ENCODE results near the gene DISC1.

Gene DISC1

DNA sequence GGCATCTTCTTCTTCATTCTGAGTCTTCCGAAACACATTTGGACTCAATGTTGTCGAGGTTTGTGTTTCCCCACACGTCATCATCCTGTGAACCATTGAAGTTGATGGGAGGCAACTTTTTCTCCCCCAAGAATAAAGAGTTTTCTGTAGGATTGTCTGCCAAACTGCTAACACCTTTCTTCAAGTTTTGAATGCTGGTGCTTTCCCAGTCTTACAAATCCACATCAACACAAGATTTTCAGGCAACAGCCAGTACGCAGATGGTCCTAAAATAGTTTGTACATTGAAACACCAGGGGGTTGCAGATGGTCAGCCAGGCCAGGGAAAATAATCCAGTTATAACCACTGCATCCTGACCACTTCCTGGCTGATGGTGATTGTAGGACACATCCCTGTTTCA lies 187.9 kb downstream of the DISC1 start:
- no peak for DNase-seq (ENCODE audit: low spot score)

DNA sequence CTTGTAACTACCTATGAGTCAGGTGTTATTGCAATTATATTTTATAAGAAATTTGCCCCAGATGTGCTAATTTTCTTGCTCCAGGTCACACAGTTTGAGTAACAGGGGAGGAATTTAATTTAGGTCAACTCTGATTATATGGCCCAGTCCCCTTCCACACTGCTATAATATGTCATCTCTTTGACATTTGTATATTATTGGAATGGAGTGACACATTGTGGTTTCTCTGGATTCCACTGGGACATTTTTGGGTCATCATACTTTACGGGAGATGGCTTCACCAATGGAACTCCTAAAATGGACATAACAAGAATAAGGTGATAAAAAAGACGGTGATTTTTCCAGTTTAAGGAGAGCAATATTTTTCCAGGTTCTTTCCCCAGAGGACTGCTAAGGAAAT lies 191.2 kb downstream of the DISC1 start:
- no peak for DNase-seq (ENCODE audit: low spot score)

DNA sequence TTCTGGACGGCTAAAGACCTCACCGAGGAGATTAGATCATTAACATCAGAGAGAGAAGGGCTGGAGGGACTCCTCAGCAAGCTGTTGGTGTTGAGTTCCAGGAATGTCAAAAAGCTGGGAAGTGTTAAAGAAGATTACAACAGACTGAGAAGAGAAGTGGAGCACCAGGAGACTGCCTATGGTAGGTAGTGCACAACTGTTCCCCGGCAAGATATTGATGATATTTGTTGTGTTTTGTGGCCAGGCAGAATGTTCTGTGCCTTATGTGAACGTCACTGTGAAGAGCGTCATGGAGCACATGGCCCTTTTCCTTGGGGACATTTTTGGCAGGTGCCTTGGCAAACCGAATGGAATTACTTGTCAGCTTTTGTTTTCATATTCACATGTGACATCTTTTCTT lies 191.7 kb downstream of the DISC1 start:
- DNase-seq (ENCODE audit: low spot score) = no peak

DNA sequence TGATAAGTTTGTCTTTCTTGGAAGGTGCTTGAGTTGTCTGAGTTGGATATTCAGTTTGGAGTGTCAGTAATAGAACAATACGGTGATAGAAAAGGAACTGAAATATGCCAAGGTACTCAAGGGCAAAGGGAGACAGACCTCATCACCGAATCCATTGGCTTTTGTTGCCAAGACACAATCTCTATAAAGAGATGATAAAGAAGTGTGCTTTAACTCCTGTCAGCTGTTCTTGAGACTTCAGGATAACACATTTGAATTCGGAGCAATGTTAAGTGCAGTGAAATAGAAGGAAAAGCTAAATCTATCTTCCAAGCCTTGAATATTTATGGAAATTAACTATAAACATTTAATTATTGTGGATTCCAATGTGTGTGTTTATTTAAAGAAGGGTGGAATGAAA lies 194.7 kb downstream of the DISC1 start:
- no peak for DNase-seq (ENCODE audit: low spot score)

DNA sequence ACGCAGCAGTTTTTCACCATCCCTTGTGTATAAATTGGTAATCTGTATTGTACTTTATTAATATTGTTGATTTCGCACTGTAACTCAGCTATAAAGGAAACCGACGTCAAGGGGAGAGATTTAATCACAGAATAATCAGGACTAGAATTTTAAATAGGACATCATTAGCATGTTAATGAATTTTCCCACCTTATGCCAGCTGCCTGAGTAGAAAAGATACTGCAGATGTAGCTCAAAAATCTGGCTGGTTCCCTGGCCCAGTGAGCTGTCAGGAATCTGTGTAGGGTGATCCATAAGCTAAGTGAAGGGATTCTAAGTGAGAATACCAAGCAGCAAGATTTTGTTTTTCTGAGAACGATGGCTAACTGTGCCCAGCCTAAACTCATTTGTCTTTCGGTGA lies 195.5 kb downstream of the DISC1 start:
- no peak for DNase-seq (ENCODE audit: low spot score)

DNA sequence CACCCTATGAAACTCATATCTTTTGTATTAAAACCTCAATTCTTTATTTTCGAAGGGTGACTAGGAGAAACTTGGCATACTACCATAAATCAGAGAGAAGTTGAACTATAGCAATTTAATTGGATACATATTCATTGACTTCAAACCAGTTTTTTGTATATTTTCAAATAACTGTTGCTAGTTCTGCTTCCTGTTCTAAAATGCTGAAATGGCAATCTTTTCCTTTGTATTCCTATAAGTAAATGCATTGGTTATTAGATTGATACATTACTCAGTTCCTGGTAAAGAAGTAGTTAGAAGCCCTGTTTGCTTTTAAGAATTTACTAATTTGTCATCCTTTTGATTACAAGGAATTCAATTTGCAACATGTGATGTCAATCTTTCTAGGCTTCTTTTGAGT lies 200.0 kb downstream of the DISC1 start:
- no peak for DNase-seq (ENCODE audit: low spot score)

DNA sequence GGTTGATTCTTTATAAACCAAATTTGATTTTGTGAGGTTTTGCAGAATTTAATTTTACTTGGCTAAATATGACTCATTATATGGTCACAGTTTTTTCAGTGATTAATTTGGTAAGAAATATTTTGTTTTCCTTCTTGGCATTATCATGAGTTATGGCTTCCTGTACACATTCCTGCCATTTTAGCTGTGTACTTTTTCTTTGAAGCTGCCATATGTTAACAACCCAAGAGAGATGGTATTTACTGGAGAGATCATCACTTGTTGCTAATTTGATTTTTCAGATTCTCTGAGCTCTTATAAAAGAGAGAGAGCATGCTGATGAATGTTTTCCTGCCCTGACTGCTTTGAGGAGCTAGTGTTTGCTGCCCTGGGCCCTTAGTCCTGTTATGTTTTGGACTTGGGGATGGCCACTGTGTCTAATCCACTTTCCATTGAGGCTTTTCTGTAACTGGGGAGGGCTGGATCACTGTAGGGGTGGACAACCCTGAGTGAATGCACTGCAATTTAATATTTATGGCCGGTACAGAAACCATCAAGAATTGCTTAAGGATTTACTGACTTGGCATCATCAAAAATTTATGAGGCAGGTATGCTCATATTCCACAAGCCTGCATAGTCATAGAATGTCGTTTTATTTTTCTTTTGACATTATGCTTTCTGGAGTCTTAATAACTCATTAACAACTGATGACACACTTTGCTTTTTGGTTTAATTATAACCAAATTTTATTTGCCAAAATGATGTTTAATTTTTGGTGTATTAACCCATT lies 200.9 kb downstream of the DISC1 start:
- no peak for DNase-seq (ENCODE audit: low spot score)

DNA sequence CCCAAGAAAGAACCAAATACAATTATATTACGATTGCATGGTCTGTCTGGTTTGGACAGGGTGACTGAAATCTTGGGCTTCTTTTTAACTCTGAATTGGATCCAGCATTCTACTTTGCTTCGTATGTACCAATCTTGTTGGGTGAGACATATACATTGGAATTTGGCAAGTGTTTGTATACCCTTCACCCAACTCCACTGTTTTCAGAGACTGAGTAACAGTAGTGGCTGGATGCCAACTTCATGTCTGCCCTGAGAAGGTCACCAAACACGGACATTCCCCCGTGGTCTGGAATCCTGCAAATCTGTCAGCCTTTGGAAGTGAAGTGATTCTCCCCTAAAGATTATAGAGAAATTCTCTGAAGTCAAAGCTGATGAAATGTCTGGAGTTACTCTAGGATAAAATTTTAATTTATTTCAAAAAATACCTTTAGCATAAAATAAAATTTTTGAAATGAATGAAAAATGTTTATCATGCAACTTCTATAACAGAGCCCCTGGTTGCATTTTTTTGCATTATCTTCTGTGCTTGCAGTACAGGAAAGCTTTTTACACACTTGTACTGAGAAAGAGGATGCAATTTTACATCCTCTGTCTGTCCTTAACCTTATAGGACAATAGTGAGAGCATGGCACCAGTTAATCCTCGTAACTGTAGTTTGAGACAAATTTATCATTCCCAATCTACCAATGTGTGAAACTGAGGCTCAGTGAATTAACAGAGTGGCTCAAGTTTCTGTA lies 201.8 kb downstream of the DISC1 start:
- no peak for DNase-seq (ENCODE audit: low spot score)

DNA sequence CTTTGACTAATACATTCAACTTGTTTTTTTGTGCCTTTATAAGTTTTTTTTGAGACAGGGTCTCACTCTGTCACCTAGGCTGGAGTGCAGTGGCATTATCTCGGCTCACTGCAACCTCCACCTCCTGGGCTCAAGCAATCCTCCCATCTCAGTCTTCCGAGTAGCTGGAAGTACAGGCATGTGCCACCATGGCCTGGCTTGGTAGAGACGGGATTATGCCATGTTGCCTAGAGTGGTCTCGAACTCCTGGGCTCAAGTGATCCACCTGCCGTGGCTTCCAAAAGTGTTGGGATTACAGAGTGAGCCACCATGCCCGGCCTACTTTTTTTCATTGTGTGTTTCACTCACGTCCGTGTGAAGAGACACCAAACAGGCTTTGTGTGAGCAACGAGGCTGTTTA lies 202.7 kb downstream of the DISC1 start:
- DNase-seq (ENCODE audit: low spot score) = no peak

DNA sequence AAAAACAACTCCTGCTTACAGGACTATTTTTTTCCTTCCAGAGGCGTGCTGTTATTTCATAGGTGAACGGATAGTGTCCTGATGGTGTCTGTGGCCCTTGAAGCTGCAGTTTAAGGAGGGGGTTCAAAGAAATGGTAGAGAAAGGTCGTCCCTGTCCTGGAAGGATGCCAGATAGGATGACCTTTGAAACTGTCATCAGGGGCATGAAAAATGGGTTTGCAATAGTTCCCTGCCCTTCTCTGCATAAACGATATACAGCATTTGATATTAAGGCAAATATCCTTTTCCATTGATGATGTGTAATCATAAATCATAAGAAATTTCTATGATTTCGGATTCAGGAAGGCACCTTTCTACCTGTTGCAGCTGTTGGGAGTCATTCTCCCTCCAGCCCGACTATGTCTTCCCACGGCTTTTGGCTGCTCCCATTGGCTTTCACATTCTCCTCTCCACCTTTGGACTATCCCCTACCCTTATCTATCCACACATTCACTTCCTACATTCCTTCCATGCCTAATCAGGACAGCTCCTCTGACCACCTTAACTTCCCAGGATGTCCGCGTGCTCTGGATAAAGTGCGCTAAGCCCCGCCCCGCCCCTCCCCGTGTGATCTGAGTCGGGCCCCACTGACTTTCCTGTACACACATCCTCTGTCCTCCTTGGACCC lies 209.8 kb downstream of the DISC1 start:
- DNase-seq (ENCODE audit: low spot score) = no peak

DNA sequence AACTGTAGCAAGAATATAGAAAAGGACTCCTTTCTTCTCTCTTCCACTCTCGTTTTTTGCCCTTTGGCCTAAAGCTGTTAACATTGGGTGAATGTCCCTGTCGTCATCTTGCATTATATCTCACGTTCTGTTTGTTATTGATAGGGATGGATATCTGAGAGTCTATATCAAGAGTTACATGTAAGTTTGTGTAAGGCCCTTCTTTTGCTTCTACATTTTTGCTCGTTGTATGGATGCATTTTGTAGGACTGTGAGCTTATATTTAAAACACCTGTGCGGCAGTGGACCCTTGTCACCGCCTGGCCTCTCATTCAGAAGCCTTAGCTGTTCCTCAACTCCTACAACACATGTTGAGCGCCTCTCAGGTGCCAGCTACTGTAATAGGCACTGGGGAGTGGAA lies 211.9 kb downstream of the DISC1 start:
- no peak for DNase-seq (ENCODE audit: low spot score)

DNA sequence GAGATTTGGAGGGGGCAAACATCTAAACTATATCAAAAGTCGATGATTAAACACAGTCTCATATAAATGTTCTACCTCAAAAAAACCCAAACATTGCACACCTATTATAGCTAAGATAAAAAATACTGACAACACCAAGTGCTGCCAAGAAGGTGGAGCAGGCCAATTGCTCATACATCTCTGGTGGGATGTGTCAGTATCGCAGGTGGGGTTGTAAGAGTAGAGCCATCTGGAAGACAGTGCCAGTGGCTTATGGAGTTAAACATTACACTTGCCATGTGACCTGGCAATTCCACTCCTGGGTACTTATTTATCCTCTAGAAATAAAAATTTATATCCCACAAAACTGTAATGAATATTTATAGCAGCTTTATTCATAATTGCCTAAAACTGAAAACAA lies 213.4 kb downstream of the DISC1 start:
- no peak for DNase-seq (ENCODE audit: low spot score)

DNA sequence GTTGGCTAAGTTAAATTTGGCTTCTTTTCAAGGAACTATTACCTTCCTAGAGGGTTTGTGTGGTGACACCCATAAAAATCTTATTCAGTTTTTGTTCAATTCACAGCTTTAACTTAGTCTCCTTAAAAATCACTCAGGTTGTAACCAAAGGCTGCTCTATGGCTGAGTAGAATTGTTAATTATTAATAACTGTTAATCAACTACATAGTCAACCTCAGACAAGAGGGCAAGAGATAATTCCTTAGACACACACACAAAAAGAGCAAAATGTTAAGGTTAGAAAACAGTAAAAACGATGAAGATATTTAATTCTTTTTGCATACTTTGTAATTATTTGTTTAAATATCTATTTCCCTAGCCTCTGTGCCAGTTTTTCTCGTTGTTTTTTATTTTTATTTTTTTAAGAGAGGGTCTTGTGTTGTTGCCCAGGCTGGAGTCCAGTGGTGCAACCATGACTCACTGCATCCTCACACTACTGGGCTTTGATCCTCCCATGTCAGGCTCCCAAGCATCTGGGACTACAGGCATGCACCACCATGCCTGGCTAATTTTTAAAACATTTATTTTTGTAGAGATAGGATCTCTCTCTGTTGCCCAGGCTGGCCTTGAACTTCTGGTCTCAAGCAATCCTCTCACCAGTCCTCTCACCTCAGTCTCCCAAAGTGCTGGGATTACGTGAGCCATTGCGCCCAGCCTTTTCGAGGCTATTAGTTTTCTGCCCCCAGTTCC lies 215.2 kb downstream of the DISC1 start:
- DNase-seq (ENCODE audit: low spot score) = no peak

DNA sequence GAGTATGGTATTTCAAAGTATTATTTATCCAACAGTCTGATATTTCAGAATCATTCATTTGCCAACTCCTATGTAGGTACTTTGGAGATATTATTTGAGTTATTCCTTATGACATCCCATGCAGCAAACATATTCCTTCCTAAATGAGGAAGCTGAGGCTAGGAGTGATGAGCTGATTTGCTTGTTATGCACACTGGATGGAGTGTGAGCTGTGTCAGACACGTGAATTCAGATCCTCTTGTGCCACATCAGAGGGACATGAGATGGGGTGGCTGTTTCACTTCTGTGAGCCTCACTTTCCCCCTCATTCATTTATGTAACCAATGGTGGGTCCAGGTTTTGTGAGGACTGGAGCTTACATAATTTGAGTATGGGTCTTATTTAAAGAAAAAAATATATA lies 215.9 kb downstream of the DISC1 start:
- no peak for DNase-seq (ENCODE audit: low spot score)

DNA sequence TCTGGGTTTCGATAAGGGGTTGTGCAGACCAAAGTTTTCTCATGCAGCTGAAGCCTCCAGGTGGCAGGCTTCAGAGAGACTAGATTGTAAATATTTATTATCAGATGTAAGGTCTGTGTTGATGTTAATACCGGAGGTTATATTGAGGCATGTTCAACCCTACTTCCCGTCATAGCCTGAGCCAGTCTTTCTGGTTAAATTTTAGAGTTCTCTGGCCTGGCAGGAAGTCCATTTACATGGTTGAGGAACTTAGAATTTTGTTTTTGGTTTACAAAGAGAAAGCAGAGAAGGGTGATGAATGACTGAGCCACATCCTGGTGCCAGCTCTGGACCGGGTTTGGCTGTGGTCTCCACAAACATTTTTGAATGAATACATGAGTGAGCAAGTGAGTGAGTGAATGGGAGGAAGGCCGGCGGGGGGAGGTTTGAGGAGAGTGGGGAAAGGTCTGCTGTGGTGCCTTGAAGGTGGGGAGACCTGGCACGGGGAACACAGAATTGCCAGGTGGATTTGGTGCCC lies 218.5 kb downstream of the DISC1 start:
- DNase-seq (ENCODE audit: low spot score) = no peak

DNA sequence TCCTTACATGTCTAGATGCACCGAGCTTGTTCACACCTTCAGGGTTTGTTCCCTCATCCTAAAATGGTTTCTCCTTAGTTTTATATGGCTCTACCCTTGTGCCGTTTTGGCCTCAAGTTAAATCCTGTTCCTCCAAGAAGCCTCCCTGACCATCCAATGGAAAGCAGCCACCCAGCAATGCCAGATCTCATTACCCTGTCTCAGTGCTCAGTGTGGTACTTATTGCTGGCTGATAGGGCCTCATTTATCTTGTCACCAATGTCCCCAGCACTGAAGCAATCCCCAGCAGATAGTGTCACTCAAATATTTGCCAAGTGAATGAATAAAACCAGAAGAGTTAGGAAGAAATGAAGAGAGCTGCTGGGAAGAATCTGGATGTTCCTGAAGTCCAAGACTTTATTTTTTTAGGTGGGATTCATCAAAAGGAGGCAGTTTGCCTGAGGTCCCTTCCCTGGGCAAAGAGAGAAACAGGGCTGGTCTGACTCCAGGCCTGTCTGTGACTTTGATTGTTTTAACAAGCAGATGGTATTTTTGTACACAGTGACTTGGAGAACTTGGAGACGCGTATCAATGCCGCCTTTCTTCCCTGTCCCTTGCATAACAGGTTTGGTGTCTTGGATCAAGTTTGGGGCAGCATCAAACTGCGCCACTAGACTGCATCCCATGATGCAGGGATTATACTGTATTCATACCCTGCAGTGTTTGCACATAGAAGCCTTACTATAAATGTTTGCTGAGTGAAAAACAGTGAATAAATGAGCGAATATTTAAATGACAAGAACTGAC lies 221.2 kb downstream of the DISC1 start:
- no peak for DNase-seq (ENCODE audit: low spot score)

DNA sequence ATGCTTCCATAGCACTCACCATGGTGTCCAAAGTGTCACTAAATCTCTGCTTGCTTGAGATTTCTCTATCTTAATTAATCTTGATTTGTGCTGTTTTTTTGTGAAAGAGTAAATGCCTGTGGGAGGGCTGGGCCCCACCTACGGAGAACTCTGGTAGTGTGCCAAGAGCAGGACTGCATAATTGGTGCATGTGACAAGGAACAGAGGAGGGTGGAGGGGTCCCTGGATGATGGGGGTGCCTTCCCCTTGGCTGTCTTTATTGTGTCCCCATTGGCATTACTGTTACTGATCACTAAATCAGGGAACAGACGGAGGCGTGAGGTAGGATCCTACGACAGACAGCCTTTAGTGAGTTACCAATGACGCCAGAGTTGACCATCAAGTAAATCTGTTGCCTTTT lies 223.4 kb downstream of the DISC1 start:
- no peak for DNase-seq (ENCODE audit: low spot score)

DNA sequence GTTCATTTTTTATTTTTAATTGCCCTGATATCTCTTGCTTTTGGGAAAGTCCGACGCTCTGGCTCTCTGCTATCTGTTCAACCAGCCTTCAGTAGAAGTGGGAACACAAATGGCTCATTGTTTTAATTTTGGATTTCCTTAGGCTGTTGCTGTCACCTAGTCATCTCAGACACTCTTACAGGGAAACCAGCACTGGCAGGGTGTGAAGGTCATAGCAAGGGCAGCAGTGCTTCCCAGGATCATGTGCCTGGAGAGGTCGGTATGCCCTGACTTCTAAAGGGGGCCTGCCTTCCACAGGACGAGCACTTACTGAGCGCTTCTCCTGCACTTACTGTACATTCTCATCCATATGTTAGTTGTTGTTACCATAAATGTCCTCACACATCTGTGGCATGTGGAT lies 224.2 kb downstream of the DISC1 start:
- no peak for DNase-seq (ENCODE audit: low spot score)

DNA sequence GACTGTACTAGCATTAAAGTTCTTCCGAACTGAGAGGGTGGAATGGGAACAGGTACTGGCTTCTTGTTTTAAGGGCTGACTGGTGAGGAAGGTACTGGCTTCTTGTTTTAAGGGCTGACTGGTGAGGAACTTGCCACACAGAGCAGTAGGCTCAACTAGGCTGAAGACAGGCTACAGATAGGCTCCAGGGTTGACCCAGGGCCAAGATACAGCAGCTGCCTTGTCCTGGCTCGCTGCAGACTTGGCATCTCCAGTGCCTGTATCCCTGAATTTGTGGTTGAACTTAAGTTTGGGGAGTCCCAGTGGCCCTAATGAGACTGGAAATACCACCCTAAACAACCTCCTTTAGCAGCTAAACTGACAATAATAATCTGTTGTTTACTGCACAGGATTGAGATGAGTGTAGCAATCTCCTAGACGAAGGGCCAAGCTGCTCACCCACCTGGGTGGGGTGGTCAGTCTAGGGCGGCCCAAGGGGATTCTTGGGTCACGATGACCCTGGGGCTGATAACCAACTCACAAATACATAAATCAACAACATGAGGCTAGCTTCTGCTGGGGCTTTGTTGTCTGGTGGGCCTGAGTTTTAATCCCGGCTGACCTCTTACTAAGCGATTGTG lies 227.1 kb downstream of the DISC1 start:
- no peak for DNase-seq (ENCODE audit: low spot score)

DNA sequence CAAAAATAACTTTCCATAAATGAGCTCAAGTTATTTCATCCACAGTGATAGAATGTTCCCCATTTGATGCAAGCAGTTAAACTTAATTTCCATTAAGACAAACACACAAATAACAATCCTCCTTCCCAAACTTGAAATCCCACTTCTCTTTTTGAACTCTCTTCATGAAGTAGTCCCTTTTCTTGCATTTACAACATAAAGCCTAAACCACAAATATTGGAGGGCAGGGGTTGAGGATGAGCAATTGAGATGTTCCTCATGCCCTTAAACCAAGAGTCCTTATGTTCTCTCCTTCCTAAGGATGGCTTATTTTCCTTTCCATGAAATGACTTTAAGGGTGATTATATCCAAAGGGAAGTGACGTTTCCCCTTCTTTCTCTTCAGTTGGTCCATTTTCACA lies 228.8 kb downstream of the DISC1 start:
- no peak for DNase-seq (ENCODE audit: low spot score)

DNA sequence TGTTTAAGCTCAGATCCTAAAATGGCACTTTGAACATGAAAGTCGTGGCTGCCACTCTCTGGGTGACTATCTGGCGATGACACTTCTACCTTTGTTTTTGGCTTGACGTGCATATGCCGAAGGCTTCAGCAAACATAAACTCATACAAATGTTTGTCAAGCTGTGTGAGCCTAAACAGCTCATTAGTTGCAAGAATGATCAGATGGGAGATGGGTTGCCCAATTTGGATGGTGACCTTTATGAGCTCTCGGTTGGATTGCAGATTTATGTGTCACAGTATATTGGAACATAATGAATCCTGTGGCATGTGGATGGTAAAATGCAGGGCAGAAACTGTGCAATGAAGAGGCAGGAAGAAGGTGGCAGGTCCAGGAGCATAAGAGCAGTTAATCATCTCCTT lies 229.3 kb downstream of the DISC1 start:
- DNase-seq (ENCODE audit: low spot score) = no peak

All from pons (tissue), 1 donor.